Cardiac muscle cell (in vitro differentiated cells and primary cell): Measurements from ENCODE around the gene CMTM4. TPM values are rescaled to one million over a fixed set of nuclear protein-coding genes. Genes with fewer than 3 reads are reported as not detected.

Experiments
- DNase-seq, 2 donors: peaks; one replicate each; pipeline versions ENCODE4 v3.0.0 to v3.0.0-alpha.2; 2010 to 2017; ENCODE audit warnings: low read depth in 1 of 2, low spot score in 1 of 2
- H3K27ac ChIP-seq: fragments of 200-600 bp; sonication (generic); 2 replicates; pipeline ENCODE4 v1.5.1; 2016
- H3K27me3 ChIP-seq: fragments of 200-600 bp; sonication (generic); 2 replicates; pipeline ENCODE4 v1.6.0; 2016; ENCODE audit warnings: control low read depth
- H3K36me3 ChIP-seq: fragments of 200-600 bp; sonication (generic); 2 replicates; pipeline ENCODE4 v1.5.1; 2016; ENCODE audit warnings: control low read depth
- H3K4me1 ChIP-seq: fragments of 200-600 bp; sonication (generic); 2 replicates; pipeline ENCODE4 v1.8.1; 2017; ENCODE audit warnings: low read depth, mild to moderate bottlenecking, mixed run types
- H3K4me3 ChIP-seq: fragments of 200-600 bp; sonication (generic); 2 replicates; pipeline ENCODE4 v1.5.1; 2016; ENCODE audit warnings: mild to moderate bottlenecking
- H3K9me3 ChIP-seq: fragments of 200-600 bp; sonication (generic); 2 replicates; pipeline ENCODE4 v1.5.1; 2017; ENCODE audit warnings: low read depth, mild to moderate bottlenecking, control low read depth
- CTCF ChIP-seq: IDR thresholded peaks from 2 replicates; pipeline ENCODE4 v1.5.1; 2012; ENCODE audit warnings: low read depth, mild to moderate bottlenecking, low read length
- polyA plus RNA-seq: library from polyadenylated mRNA; unstranded; fragments of >200 nt; fragmentation: Nextera tagmentation; extraction: Ambion mirVana; gene quantifications from 2 replicates; pipeline ENCODE4 v1.2.1, GENCODE V29; 2016
- total RNA-seq: library from RNA; depleted of rRNA; stranded (reverse); fragments of >200 nt; gene quantifications from 2 replicates; pipeline ENCODE4 v1.2.3, GENCODE V29; 2016

The CMTM4 gene
- total and polyA plus RNA-seq, 2 experiments from 2014 or later, result 19.7 to 61.6 TPM

- TF ChIP-seq CTCF, result no peak
- Histone ChIP-seq H3K4me3 (peak overlapping the region; percentile 94), H3K4me1 (peaks cover 9% of the 10 kb centered on the region), H3K36me3 (no peaks in the 10 kb centered on the region), H3K27ac (peak overlapping the region; percentile 57), H3K9me3 (no peaks in the 10 kb centered on the region), H3K27me3 (no peaks in the 10 kb centered on the region)
- DNase-seq, result peak in 1 of 2 donors; percentile 23
Observed at GRCh38 chr16:66695935-66696668, 441 bp downstream of the CMTM4 start.

- Histone ChIP-seq H3K27ac (no peak overlapping the region), H3K27me3 (no peaks in the 10 kb centered on the region)
- TF ChIP-seq CTCF, result no peak
Observed at GRCh38 chr16:66695471-66695934, 1.0 kb downstream of the CMTM4 start.

GRCh38 chr16:66693149-66693548, 3.4 kb downstream of the CMTM4 start:
- TF ChIP-seq CTCF, result no peak
- Histone ChIP-seq H3K9me3 (no peaks in the 10 kb centered on the region), H3K27me3 (no peaks in the 10 kb centered on the region), H3K27ac (no peak overlapping the region), H3K4me1 (peaks cover 9% of the 10 kb centered on the region), H3K4me3 (no peak overlapping the region), H3K36me3 (no peaks in the 10 kb centered on the region)
- DNase-seq, result no peak

More at GRCh38 chr16:66695471-66695934, 1.0 kb downstream of the CMTM4 start:
- H3K4me3 ChIP-seq, result peak overlapping the region; percentile 94
- peaks cover 9% of the 10 kb centered on the region for H3K4me1 ChIP-seq
- H3K9me3 ChIP-seq, result no peaks in the 10 kb centered on the region
- H3K36me3 ChIP-seq, result no peaks in the 10 kb centered on the region
- no peak for DNase-seq

- H3K36me3 ChIP-seq, result no peaks in the 10 kb centered on the region
- H3K9me3 ChIP-seq, result no peaks in the 10 kb centered on the region
- H3K27me3 ChIP-seq, result no peaks in the 10 kb centered on the region
- H3K4me3 ChIP-seq, result no peak overlapping the region
- peaks cover 9% of the 10 kb centered on the region for H3K4me1 ChIP-seq
- DNase-seq, result no peak
- no peak overlapping the region for H3K27ac ChIP-seq
- no peak for TF ChIP-seq CTCF
Observed at GRCh38 chr16:66692341-66692740, 4.2 kb downstream of the CMTM4 start.

GRCh38 chr16:66691234-66691633, 5.3 kb downstream of the CMTM4 start:
- TF ChIP-seq CTCF, result no peak
- Histone ChIP-seq H3K27me3 (no peaks in the 10 kb centered on the region), H3K9me3 (no peaks in the 10 kb centered on the region), H3K27ac (no peak overlapping the region), H3K4me1 (peaks cover 9% of the 10 kb centered on the region), H3K36me3 (no peaks in the 10 kb centered on the region), H3K4me3 (no peak overlapping the region)
- no peak for DNase-seq
